Ascending aorta (tissue), 2 donors: ENCODE results near the gene EGR2. TPM values are rescaled to one million over a fixed set of nuclear protein-coding genes. Genes with fewer than 3 reads are reported as not detected.

ENCODE experiments used
- DNase-seq, 2 donors: peaks; one replicate each; pipeline ENCODE4 v3.0.0-alpha.2; 2019; ENCODE audit warnings: low spot score in 2 of 2
- H3K27ac ChIP-seq, 2 donors: fragments of 200-600 bp; sonication (generic); one replicate each; pipeline ENCODE4 v1.5.1; 2016 to 2017; ENCODE audit warnings: mild to moderate bottlenecking in 1 of 2
- H3K27me3 ChIP-seq: fragments of 200-600 bp; sonication (generic); one replicate; pipeline ENCODE4 v1.5.1; 2017
- H3K36me3 ChIP-seq, 2 donors: fragments of 200-600 bp; sonication (generic); one replicate each; pipeline ENCODE4 v1.5.1; 2016
- H3K4me1 ChIP-seq, 2 donors: fragments of 200-600 bp; sonication (generic); one replicate each; pipeline ENCODE4 v1.5.1; 2016 to 2017; ENCODE audit warnings: mild to moderate bottlenecking in 1 of 2
- H3K4me3 ChIP-seq, 2 donors: fragments of 200-600 bp; sonication (generic); one replicate each; pipeline ENCODE4 v1.5.1; 2016 to 2017; ENCODE audit warnings: mild to moderate bottlenecking in 1 of 2
- H3K9me3 ChIP-seq, 2 donors: fragments of 200-600 bp; sonication (generic); one replicate each; pipeline ENCODE4 v1.5.1; 2016
- intact Hi-C: fragments of 100-400 bp; cut with DNase I; formaldehyde crosslinking; loops from one replicate; pipeline ENCODE4 v1.15.1; 2023
- total RNA-seq: library from RNA; depleted of rRNA; stranded (reverse); fragments of >200 nt; gene quantifications from one replicate; pipeline ENCODE4 v1.1.0, GENCODE V29; 2016
- TF ChIP-seq, protein P1 (sequence below), 3 experiments: fragments of 200-600 bp in 2 of 3; fragments of 450-650 bp in 1 of 3; sonication (generic) in 2 of 3; IDR thresholded peaks; one replicate each; pipeline ENCODE4 v1.5.1; 2016 to 2019; ENCODE audit warnings: antibody characterized with exemption in 3 of 3, mild to moderate bottlenecking in 1 of 3, moderate library complexity in 1 of 3

Gene EGR2
- total RNA-seq, 1 donor from 2014 or later = 11.9 TPM

GRCh38 chr10:62819141-62819920 is 3.2 kb upstream of the EGR2 start:
- Histone ChIP-seq H3K4me3 (peak overlapping the region; percentile 86 to 88), H3K27ac (no peak overlapping the region), H3K4me1 (peaks cover 22 to 32% of the 10 kb centered on the region in 2 donors), H3K27me3 (peaks cover 8% of the 10 kb centered on the region), H3K36me3 (no peaks in the 10 kb centered on the region), H3K9me3 (no peaks in the 10 kb centered on the region)
- intact Hi-C loops = loop anchor here (5.0 to 10.0 kb wide), 10 partner anchors 225 to 1875 kb away; partner anchors contain the start of genes RHOBTB1, RTKN2 and ZNF365
- TF ChIP-seq, protein P1, sequence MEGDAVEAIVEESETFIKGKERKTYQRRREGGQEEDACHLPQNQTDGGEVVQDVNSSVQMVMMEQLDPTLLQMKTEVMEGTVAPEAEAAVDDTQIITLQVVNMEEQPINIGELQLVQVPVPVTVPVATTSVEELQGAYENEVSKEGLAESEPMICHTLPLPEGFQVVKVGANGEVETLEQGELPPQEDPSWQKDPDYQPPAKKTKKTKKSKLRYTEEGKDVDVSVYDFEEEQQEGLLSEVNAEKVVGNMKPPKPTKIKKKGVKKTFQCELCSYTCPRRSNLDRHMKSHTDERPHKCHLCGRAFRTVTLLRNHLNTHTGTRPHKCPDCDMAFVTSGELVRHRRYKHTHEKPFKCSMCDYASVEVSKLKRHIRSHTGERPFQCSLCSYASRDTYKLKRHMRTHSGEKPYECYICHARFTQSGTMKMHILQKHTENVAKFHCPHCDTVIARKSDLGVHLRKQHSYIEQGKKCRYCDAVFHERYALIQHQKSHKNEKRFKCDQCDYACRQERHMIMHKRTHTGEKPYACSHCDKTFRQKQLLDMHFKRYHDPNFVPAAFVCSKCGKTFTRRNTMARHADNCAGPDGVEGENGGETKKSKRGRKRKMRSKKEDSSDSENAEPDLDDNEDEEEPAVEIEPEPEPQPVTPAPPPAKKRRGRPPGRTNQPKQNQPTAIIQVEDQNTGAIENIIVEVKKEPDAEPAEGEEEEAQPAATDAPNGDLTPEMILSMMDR (IDR thresholded peaks at IDR 0.05) = no peak
- DNase-seq = no peak

DNA sequence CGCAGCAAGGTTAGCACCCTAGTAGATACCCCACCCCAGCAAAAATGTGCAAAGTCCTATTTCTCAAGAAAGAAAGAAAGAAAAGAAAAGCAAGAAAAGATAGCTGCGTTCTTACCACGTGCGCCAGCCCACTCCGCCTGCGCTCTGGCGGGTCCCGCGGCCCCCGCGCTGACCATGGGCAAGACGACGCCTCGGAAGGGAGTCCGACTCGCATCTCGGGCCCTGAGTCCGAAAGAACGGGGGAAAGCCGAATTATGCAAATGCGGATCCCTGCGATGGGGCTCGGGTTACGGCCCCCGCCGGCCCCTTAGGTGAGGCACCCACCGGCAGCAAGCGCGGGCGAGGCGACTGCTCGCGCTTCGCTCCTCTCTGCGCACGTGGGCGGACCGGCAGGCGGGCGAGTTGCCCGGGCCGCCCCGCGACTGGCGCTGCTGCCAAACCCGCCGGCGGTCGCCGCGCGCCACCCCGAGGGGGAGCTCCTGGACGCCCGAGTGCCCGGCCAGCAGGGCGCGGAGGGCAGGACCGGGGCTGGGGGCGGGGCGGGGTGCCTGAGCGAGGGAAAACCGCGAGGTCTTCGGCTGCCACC is 2.4 kb upstream of the EGR2 start:
- H3K4me3 ChIP-seq = peak overlapping the region; percentile 86 to 88
- TF ChIP-seq, protein P1 (IDR thresholded peaks at IDR 0.05) = peak in 1 of 3 experiments; percentile 6
- intact Hi-C loops = loop anchor here (5.0 to 10.0 kb wide), 10 partner anchors 224 to 1874 kb away; partner anchors contain the start of genes RHOBTB1, RTKN2 and ZNF365
- peaks cover 22 to 32% of the 10 kb centered on the region in 2 donors for H3K4me1 ChIP-seq
- peaks cover 8% of the 10 kb centered on the region for H3K27me3 ChIP-seq
- no peaks in the 10 kb centered on the region for H3K9me3 ChIP-seq
- H3K36me3 ChIP-seq = no peaks in the 10 kb centered on the region
- H3K27ac ChIP-seq = no peak overlapping the region
- no peak for DNase-seq

- Histone ChIP-seq H3K27me3 (peaks cover 8% of the 10 kb centered on the region), H3K27ac (peak overlapping the region; percentile 86 to 89), H3K4me1 (peaks cover 22 to 32% of the 10 kb centered on the region in 2 donors), H3K36me3 (no peaks in the 10 kb centered on the region), H3K9me3 (no peaks in the 10 kb centered on the region), H3K4me3 (peak overlapping the region; percentile 86 to 88)
- intact Hi-C loops = loop anchor here (2.0 to 10.0 kb wide), 11 partner anchors 223 to 1873 kb away; partner anchors contain the start of genes NRBF2, RHOBTB1, RTKN2 and ZNF365
- TF ChIP-seq, protein P1 (IDR thresholded peaks at IDR 0.05) = peak; percentile 70 to 86 (median 79)
- peak in 1 of 2 donors; percentile 73 for DNase-seq
Measured at GRCh38 chr10:62817766-62818425, 1.7 kb upstream of the EGR2 start.

- Histone ChIP-seq H3K27ac (peak overlapping the region; percentile 86 to 89), H3K4me3 (peak overlapping the region; percentile 86 to 88), H3K36me3 (no peaks in the 10 kb centered on the region), H3K9me3 (no peaks in the 10 kb centered on the region), H3K27me3 (peaks cover 8% of the 10 kb centered on the region), H3K4me1 (peaks cover 22 to 32% of the 10 kb centered on the region in 2 donors)
- TF ChIP-seq, protein P1 (IDR thresholded peaks at IDR 0.05) = no peak
- intact Hi-C loops = loop anchor here (2.0 to 10.0 kb wide), 11 partner anchors 222 to 1872 kb away; partner anchors contain the start of genes NRBF2, RHOBTB1, RTKN2 and ZNF365
- peak in 1 of 2 donors; percentile 81 for DNase-seq
Measured at GRCh38 chr10:62817121-62817765, 1.1 kb upstream of the EGR2 start.

DNA sequence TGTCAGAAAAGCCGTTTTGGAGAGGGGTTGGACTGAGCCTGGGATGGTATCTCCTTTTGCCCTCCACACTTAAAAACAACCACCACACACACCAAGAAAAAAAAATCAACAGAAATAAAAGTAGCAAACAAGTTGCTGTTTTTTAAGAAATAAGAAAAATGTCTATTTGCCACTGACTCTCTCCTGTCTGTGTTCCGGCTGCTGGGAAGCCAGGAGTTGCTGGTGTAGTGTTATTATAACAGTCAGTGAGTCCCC is 163 bp downstream of the EGR2 start:
- H3K4me1 ChIP-seq = peaks cover 22 to 32% of the 10 kb centered on the region in 2 donors
- DNase-seq = no peak
- intact Hi-C loops = loop anchor here (1.0 to 10.0 kb wide), 12 partner anchors 12 to 1871 kb away; partner anchors contain the start of genes ADO, NRBF2, RHOBTB1 and RTKN2
- peaks cover 8% of the 10 kb centered on the region for H3K27me3 ChIP-seq
- TF ChIP-seq, protein P1 (IDR thresholded peaks at IDR 0.05) = no peak
- no peaks in the 10 kb centered on the region for H3K9me3 ChIP-seq
- peak overlapping the region; percentile 86 to 88 for H3K4me3 ChIP-seq
- H3K27ac ChIP-seq = peak overlapping the region in 1 of 2 donors; percentile 89
- no peaks in the 10 kb centered on the region for H3K36me3 ChIP-seq
